Parietal lobe (tissue), 1 donor: ENCODE measurements around the gene TMEM91. TPM values are rescaled to one million over a fixed set of nuclear protein-coding genes. Genes with fewer than 3 reads are reported as not detected.

Experiments used
- total RNA-seq: library from RNA; depleted of rRNA; stranded (reverse); fragments of >200 nt; gene quantifications from one replicate; pipeline ENCODE4 v1.2.3, GENCODE V29; 2014

Gene TMEM91
- total RNA-seq, result 9.7 TPM

GRCh38 chr19:41376241-41376997 lies at the start of gene TMEM91:
TMEM91 (plus strand) TSS chr19:41376533; CDS start chr19:41378310, 1,777 bp downstream.

GRCh38 chr19:41353466-41354342 lies 22.6 kb upstream of the TMEM91 start, which contains the start of gene TGFB1:
TGFB1 (minus strand) TSS chr19:41353922; CDS start chr19:41353044, 878 bp downstream.

DNA sequence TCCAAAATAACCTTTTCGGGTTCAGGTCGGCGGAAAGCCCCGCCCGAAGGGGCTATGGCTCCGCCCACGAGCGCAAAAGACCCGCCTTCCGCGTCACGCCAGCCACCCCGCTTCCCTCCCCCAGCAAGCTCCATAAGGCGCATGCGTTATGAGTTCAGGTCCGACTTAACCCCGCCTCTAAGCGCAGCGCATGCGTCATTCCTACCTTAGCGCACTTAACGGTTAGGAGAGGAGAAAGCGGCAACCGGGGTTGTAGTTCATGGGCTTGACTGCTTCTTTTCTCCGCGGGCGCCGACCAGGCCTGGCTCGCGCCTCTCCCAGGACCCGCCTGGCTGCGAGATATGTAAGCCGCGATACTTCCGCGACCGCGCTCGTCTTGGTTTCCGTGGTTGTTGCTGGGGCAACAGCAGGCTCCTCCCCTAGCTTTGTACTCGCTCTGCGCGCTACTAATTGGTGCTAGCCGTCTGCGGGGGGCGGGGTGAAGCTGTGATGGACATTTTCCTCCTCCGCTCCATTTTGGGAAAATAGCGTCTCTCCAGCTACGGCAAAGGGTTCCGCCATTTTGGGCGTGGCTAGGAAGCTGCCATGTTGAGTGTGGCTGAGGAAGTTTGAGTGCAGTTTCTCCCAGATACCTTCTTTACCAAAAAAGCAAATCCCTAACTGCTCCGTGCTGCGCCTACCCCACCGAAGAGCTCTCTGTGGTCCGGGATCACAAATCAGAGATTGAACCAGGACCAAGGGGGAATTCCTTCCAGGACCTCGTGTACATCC lies 12.4 kb upstream of the TMEM91 start, which contains the start of gene B9D2:
Gene B9D2 (minus strand): TSS at position 397 of the 771 bp plus-strand sequence. CDS start 630 bp downstream, outside the sequence.

DNA sequence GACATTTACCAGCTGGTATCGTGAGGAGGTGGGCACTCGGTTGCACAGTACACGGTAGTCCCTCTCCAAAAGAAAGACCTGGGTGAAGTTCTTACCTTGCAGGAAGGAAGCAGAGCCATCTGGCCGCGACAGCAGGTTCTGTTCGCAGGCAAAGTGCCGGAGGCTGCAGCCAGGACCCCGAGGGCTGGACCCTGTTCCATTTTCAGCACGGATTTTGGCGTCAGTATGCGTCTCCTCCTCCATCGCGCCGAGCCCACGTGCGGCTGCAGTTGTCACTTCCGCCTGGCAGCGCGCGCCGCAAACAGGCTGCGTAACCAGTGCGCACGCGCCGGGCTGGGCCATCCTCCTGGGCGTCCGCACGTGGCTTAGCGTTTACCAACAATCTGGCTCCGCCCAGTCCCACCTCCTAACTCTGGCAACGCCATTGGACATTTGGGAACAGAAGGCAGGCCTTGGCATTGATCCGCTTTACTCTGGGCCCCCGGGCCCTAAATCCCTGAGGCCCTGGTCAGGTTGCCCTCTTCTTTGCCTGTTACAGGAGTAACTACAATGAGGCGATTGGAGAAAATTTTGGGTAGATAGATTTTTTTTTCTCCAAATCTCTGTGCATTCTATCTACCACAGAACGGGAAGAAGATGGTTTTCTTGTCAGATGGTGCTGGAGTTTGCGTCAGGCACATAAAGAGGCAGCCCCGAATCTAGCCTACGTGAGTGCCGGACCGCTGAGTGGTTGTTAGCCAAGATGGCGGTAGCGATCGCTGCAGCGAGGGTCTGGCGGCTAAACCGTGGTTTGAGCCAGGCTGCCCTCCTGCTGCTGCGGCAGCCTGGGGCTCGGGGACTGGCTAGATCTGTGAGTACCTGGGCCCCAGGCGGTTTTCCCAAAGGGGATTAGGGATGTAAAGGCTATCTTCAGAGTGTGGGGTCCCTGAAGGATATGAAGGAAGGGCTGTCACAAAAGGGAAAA lies 21.0 kb downstream of the TMEM91 start, which contains the start of the genes BCKDHA and EXOSC5:
Gene BCKDHA (plus strand): TSS at position 733 of the 964 bp plus-strand sequence. CDS start 10 bp downstream, at position 743.
Gene EXOSC5 (minus strand): TSS at position 274 of the 964 bp plus-strand sequence. CDS start 31 bp downstream, at position 243.

DNA sequence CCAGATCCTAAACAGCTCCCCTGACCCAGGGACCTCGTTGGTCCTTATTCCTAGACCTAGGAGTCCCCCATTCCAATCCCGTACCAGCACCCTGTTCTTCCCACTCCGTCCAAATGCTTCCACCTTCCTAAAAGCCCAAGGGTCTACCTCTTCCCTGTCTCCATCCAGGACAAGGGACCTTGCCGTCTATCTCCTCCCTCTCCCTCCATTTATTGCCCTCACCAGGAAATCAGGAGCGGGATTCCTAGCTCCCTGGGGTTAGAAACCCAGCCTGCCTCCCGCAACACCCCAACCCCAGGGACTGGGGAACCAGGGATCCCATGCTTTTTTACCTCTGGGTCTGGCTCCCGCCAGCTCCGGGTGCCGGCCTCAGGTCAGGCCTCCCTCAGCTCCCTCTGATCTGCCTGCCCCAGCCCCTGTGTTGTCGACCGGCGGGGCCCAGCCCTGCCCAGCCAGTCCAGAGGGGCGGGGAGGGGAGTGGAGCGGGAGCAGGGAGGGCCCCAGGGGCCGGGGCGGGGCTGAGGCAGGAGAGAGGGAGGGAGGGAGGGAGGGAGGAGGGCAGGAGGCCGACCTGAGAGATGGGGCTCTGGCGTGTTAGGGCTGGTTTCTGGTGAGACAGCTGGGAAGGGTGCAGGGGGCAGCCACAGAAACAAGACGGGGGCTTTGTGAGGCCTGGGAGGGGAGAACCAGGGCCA lies 50.8 kb downstream of the TMEM91 start, which contains the start of gene B3GNT8:
Gene B3GNT8 (minus strand): TSS at position 423 of the 695 bp plus-strand sequence. CDS start 596 bp downstream, outside the sequence.

Other genes with a start within 250 kb of the TMEM91 start
- not detected for gene CYP2S1, start 183.3 kb upstream of the TMEM91 start, total RNA-seq
- gene AXL, start 157.3 kb upstream of the TMEM91 start, total RNA-seq, result 7.5 TPM
- 128 TPM for gene HNRNPUL1, start 112.2 kb upstream of the TMEM91 start, total RNA-seq
- gene CCDC97, start 66.4 kb upstream of the TMEM91 start, total RNA-seq, result 11.0 TPM
- gene TGFB1, start 22.6 kb upstream of the TMEM91 start, total RNA-seq, result 1.6 TPM
- 4.7 TPM for gene B9D2, start 12.4 kb upstream of the TMEM91 start, total RNA-seq
- 16.3 TPM for gene EXOSC5, start 20.8 kb downstream of the TMEM91 start, total RNA-seq
- gene BCKDHA, start 21.3 kb downstream of the TMEM91 start, total RNA-seq, result 42.3 TPM
- not detected for gene B3GNT8, start 50.8 kb downstream of the TMEM91 start, total RNA-seq
- 15.7 TPM for gene DMAC2, start 63.4 kb downstream of the TMEM91 start, total RNA-seq
- not detected for gene ERICH4, start 66.6 kb downstream of the TMEM91 start, total RNA-seq
- 1.3 TPM for gene CEACAM21, start 199.6 kb downstream of the TMEM91 start, total RNA-seq